Liver (tissue), 9 donors: ENCODE measurements around the gene LCE2A. TPM values are rescaled to one million over a fixed set of nuclear protein-coding genes. Genes with fewer than 3 reads are reported as not detected.

Experiments
- DNase-seq: peaks from one replicate; pipeline ENCODE4 v3.0.0-alpha.2; 2017; ENCODE audit warnings: low spot score
- H3K27ac ChIP-seq, 2 donors: one replicate each; pipeline ENCODE4 v1.7.0; 2013; ENCODE audit warnings: inconsistent platforms in 2 of 2, low read length in 2 of 2, control low read depth in 1 of 2, low read depth in 1 of 2, mild to moderate bottlenecking in 1 of 2
- H3K27me3 ChIP-seq, 4 donors: one replicate each; pipeline versions ENCODE4 v1.6.1 to v1.7.0; 2013; ENCODE audit warnings: low read length in 3 of 4, inconsistent platforms in 1 of 4, mild to moderate bottlenecking in 1 of 4, moderate library complexity in 1 of 4; ENCODE audit not compliant: control insufficient read depth in 4 of 4, insufficient read depth in 4 of 4
- H3K36me3 ChIP-seq, 4 donors: one replicate each; pipeline versions ENCODE4 v1.6.1 to v1.7.0; 2013; ENCODE audit warnings: low read length in 3 of 4, mild to moderate bottlenecking in 3 of 4, low read depth in 1 of 4, moderate library complexity in 1 of 4; ENCODE audit not compliant: control insufficient read depth in 4 of 4, insufficient read depth in 3 of 4
- H3K4me1 ChIP-seq, 4 donors: one replicate each; pipeline versions ENCODE4 v1.6.1 to v1.7.0; 2013; ENCODE audit warnings: low read length in 3 of 4, mild to moderate bottlenecking in 3 of 4, moderate library complexity in 1 of 4; ENCODE audit not compliant: control insufficient read depth in 4 of 4, insufficient read depth in 4 of 4
- H3K4me3 ChIP-seq, 3 donors: one replicate each; pipeline versions ENCODE4 v1.6.1 to v1.7.0; 2013; ENCODE audit warnings: low read length in 3 of 3, control low read depth in 1 of 3, low read depth in 1 of 3, mild to moderate bottlenecking in 1 of 3
- H3K9ac ChIP-seq, 2 donors: one replicate each; pipeline ENCODE4 v1.7.0; 2013; ENCODE audit warnings: low read length in 2 of 2, mild to moderate bottlenecking in 2 of 2, moderate library complexity in 2 of 2, control low read depth in 1 of 2, low read depth in 1 of 2
- H3K9me3 ChIP-seq, 4 donors: one replicate each; pipeline versions ENCODE4 v1.6.1 to v1.7.0; 2013; ENCODE audit warnings: low read length in 3 of 4; ENCODE audit not compliant: control insufficient read depth in 4 of 4
- FOXA1 ChIP-seq: IDR thresholded peaks from 2 replicates; pipeline ENCODE4 v1.6.1; 2016; ENCODE audit warnings: antibody characterized with exemption
- FOXA2 ChIP-seq: IDR thresholded peaks from 2 replicates; pipeline ENCODE4 v1.6.1; 2016; ENCODE audit warnings: antibody characterized with exemption
- HNF4A ChIP-seq, 2 donors: conservative IDR thresholded peaks; 2 replicates each; pipeline ENCODE4 v1.6.1; 2016; ENCODE audit warnings: antibody characterized with exemption in 2 of 2, mild to moderate bottlenecking in 2 of 2
- HNF4G ChIP-seq: IDR thresholded peaks from 2 replicates; pipeline ENCODE4 v1.6.1; 2016; ENCODE audit warnings: antibody characterized with exemption
- RAD21 ChIP-seq, 2 donors: IDR thresholded peaks; 2 replicates each; pipeline ENCODE4 v1.6.1; 2016; ENCODE audit warnings: antibody characterized with exemption in 2 of 2, mild to moderate bottlenecking in 2 of 2
- RXRA ChIP-seq, 2 donors: IDR thresholded peaks; 2 replicates each; pipeline ENCODE4 v1.6.1; 2017 to 2018; ENCODE audit warnings: antibody characterized with exemption in 2 of 2, mild to moderate bottlenecking in 1 of 2
- SP1 ChIP-seq: IDR thresholded peaks from 2 replicates; pipeline ENCODE4 v1.6.1; 2018; ENCODE audit warnings: antibody characterized with exemption, mild to moderate bottlenecking
- TAF1 ChIP-seq: conservative IDR thresholded peaks from 2 replicates; pipeline ENCODE4 v1.6.1; 2016; ENCODE audit warnings: antibody characterized with exemption, mild to moderate bottlenecking
- YY1 ChIP-seq: IDR thresholded peaks from 2 replicates; pipeline ENCODE4 v1.6.1; 2016; ENCODE audit warnings: antibody characterized with exemption, mild to moderate bottlenecking
- WGBS: extraction: QIAGEN DNeasy Blood & Tissue Kit; methylation state at CpG from one replicate; pipeline ENCODE4 v1.1.7; 2013; 5-methylcytosine and 5-hydroxymethylcytosine counted together
- polyA plus RNA-seq, 2 donors: library from polyadenylated mRNA; stranded (reverse) in 1 of 2; unstranded in 1 of 2; fragments of 200-250 nt in 1 of 2; fragments of >200 nt in 1 of 2; fragmentation: Nextera tagmentation in 1 of 2; extraction: Ambion mirVana in 1 of 2; gene quantifications; one replicate each; pipeline versions ENCODE4 v1.2.1 to v1.2.3, GENCODE V29; 2013 to 2015
- total RNA-seq, 2 donors: library from RNA; depleted of rRNA; stranded (reverse); fragments of >200 nt; gene quantifications; one replicate each; pipeline ENCODE4 v1.2.3, GENCODE V29; 2014
- TF ChIP-seq, protein P1 (sequence below): fragments of 150-350 bp; IDR thresholded peaks from 2 replicates; pipeline ENCODE4 v1.5.1; 2017; ENCODE audit warnings: improper control_type of control experiment, low read depth, low read length; ENCODE audit not compliant: missing input control
- TF ChIP-seq, protein P2 (sequence below): IDR thresholded peaks from 2 replicates; pipeline ENCODE4 v1.6.1; 2016; ENCODE audit warnings: antibody characterized with exemption
- TF ChIP-seq, protein P3 (sequence below): IDR thresholded peaks from 2 replicates; pipeline ENCODE4 v1.6.1; 2016; ENCODE audit warnings: antibody characterized with exemption
- TF ChIP-seq, protein P4 (sequence below): IDR thresholded peaks from 2 replicates; pipeline ENCODE4 v1.6.1; 2016; ENCODE audit warnings: antibody characterized with exemption
- TF ChIP-seq, protein P5 (sequence below): IDR thresholded peaks from 2 replicates; pipeline ENCODE4 v1.6.1; 2016; ENCODE audit warnings: antibody characterized with exemption, mild to moderate bottlenecking
- donor health status: healthy.
- donor health status: healthy.
- donor health status: healthy.
- donor health status: healthy.
- donor health status: healthy.

LCE2A gene
- total and polyA plus RNA-seq, 4 donors, result not detected

DNA sequence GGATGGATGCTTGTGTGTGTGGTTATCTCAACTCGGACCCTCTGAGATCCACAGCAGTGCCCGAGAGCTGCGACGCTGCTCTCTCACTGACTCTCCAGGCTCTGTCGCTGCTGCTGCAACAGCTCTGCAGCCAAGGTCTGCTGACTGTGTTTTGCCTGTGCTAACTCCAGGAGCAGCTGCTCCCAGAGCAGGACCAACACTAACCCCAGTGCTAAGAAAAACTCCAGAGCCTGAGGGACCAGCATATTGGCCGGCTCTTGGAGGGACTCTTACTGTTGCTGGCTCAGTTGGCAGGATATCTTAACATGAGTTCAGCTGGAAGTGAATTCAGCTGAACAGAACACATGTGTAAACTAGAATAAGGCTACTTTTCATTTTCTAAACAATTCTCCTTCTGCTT is 18.7 kb upstream of the LCE2A start:
- 44% methylated on average over 6 of the region's 6 CpGs for WGBS
- Histone ChIP-seq H3K27me3 (no peaks in the 10 kb centered on the region), H3K9me3 (no peaks in the 10 kb centered on the region), H3K27ac (no peak overlapping the region), H3K4me3 (no peak overlapping the region), H3K9ac (no peak overlapping the region), H3K36me3 (no peaks in the 10 kb centered on the region), H3K4me1 (no peaks in the 10 kb centered on the region)
- no peak for TF ChIP-seq HNF4A (conservative IDR thresholded peaks at IDR 0.05)
- TF ChIP-seq, protein P1, sequence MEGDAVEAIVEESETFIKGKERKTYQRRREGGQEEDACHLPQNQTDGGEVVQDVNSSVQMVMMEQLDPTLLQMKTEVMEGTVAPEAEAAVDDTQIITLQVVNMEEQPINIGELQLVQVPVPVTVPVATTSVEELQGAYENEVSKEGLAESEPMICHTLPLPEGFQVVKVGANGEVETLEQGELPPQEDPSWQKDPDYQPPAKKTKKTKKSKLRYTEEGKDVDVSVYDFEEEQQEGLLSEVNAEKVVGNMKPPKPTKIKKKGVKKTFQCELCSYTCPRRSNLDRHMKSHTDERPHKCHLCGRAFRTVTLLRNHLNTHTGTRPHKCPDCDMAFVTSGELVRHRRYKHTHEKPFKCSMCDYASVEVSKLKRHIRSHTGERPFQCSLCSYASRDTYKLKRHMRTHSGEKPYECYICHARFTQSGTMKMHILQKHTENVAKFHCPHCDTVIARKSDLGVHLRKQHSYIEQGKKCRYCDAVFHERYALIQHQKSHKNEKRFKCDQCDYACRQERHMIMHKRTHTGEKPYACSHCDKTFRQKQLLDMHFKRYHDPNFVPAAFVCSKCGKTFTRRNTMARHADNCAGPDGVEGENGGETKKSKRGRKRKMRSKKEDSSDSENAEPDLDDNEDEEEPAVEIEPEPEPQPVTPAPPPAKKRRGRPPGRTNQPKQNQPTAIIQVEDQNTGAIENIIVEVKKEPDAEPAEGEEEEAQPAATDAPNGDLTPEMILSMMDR, result no peak
- no peak for TF ChIP-seq RAD21 (IDR thresholded peaks at IDR 0.05)
- TF ChIP-seq, protein P2, sequence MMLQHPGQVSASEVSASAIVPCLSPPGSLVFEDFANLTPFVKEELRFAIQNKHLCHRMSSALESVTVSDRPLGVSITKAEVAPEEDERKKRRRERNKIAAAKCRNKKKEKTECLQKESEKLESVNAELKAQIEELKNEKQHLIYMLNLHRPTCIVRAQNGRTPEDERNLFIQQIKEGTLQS, result no peak
- TF ChIP-seq, protein P3, sequence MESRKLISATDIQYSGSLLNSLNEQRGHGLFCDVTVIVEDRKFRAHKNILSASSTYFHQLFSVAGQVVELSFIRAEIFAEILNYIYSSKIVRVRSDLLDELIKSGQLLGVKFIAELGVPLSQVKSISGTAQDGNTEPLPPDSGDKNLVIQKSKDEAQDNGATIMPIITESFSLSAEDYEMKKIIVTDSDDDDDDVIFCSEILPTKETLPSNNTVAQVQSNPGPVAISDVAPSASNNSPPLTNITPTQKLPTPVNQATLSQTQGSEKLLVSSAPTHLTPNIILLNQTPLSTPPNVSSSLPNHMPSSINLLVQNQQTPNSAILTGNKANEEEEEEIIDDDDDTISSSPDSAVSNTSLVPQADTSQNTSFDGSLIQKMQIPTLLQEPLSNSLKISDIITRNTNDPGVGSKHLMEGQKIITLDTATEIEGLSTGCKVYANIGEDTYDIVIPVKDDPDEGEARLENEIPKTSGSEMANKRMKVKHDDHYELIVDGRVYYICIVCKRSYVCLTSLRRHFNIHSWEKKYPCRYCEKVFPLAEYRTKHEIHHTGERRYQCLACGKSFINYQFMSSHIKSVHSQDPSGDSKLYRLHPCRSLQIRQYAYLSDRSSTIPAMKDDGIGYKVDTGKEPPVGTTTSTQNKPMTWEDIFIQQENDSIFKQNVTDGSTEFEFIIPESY, result no peak
- TF ChIP-seq SP1, result no peak
- TF ChIP-seq RXRA (IDR thresholded peaks at IDR 0.05), result no peak
- no peak for TF ChIP-seq YY1
- no peak for DNase-seq

DNA sequence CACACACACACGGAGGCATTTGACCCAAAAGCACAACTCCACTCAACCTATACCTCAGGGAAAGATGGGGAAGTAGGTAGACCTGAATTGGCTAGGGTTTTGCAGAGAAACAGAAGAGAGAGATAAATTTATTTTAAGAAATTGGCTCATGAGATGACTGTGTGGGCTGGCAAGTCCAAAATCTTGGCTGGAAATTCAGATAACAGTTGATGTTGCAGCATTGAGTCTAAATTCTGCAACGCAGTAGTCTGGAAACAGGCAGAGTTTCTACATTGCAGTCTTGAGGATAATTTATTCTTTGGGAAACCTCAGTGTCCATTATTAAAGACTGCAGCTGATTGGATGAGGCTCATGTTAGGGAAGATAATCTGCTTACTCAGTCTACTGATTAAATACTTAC is 16.5 kb upstream of the LCE2A start:
- WGBS, result 81% methylated on average over 2 of the region's 2 CpGs
- Histone ChIP-seq H3K4me1 (no peaks in the 10 kb centered on the region), H3K27me3 (no peaks in the 10 kb centered on the region), H3K27ac (no peak overlapping the region), H3K9me3 (no peaks in the 10 kb centered on the region), H3K36me3 (no peaks in the 10 kb centered on the region), H3K4me3 (no peak overlapping the region), H3K9ac (no peak overlapping the region)
- TF ChIP-seq HNF4A (conservative IDR thresholded peaks at IDR 0.05) (no peak), FOXA1 (no peak), HNF4G (no peak), TAF1 (no peak), YY1 (no peak), FOXA2 (no peak), RXRA (IDR thresholded peaks at IDR 0.05) (no peak)
- TF ChIP-seq, protein P4, sequence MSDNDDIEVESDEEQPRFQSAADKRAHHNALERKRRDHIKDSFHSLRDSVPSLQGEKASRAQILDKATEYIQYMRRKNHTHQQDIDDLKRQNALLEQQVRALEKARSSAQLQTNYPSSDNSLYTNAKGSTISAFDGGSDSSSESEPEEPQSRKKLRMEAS, result no peak
- TF ChIP-seq, protein P1, result no peak
- TF ChIP-seq, protein P5, sequence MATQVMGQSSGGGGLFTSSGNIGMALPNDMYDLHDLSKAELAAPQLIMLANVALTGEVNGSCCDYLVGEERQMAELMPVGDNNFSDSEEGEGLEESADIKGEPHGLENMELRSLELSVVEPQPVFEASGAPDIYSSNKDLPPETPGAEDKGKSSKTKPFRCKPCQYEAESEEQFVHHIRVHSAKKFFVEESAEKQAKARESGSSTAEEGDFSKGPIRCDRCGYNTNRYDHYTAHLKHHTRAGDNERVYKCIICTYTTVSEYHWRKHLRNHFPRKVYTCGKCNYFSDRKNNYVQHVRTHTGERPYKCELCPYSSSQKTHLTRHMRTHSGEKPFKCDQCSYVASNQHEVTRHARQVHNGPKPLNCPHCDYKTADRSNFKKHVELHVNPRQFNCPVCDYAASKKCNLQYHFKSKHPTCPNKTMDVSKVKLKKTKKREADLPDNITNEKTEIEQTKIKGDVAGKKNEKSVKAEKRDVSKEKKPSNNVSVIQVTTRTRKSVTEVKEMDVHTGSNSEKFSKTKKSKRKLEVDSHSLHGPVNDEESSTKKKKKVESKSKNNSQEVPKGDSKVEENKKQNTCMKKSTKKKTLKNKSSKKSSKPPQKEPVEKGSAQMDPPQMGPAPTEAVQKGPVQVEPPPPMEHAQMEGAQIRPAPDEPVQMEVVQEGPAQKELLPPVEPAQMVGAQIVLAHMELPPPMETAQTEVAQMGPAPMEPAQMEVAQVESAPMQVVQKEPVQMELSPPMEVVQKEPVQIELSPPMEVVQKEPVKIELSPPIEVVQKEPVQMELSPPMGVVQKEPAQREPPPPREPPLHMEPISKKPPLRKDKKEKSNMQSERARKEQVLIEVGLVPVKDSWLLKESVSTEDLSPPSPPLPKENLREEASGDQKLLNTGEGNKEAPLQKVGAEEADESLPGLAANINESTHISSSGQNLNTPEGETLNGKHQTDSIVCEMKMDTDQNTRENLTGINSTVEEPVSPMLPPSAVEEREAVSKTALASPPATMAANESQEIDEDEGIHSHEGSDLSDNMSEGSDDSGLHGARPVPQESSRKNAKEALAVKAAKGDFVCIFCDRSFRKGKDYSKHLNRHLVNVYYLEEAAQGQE, result no peak
- DNase-seq, result no peak
